Amniotic stem cell (primary cell): ENCODE data around the gene CD19.

ENCODE experiments used
- DNase-seq: peaks from one replicate; lab custom pipeline; 2025; lab: John Stamatoyannopoulos, UW

CD19 gene

GRCh38 chr16:28982418-28982817 lies 50.6 kb downstream of the CD19 start:
- DNase-seq = no peak

GRCh38 chr16:28982949-28983348 lies 51.2 kb downstream of the CD19 start:
- no peak for DNase-seq

DNA sequence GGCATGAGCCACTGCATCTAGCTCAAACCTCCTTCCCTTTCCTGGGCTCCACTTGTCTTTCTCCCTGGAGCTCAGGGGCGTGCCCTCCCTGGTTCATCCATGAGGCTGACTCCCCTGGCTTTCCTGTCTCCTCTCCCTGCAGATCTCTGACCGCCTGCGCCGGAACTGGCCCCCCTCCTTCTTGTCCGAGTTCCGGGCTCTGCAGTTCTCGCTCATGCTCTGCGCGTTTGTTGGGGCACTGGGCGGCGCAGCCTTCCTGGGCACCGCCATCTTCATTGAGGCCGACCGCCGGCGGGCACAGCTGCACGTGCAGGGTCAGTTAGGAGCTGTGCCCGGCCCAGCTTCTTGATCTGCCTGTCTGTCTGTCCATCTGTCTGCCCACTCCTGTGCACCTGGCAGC lies 51.9 kb downstream of the CD19 start:
- no peak for DNase-seq

DNA sequence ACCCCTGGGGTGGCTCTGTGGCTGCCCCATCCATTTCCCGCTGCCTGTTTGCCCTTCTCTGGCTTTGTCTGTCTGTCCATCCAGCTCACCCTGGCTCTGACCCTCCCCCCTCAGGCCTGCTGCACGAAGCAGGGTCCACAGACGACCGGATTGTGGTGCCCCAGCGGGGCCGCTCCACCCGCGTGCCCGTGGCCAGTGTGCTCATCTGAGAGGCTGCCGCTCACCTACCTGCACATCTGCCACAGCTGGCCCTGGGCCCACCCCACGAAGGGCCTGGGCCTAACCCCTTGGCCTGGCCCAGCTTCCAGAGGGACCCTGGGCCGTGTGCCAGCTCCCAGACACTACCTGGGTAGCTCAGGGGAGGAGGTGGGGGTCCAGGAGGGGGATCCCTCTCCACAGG lies 52.3 kb downstream of the CD19 start:
- DNase-seq = no peak

- DNase-seq = no peak
These were observed 52.9 kb downstream of the CD19 start, which contains the start of gene LAT for GRCh38 chr16:28984619-28985135. Gene LAT (plus strand): TSS chr16:28985052. CDS start chr16:28985418, 366 bp downstream.

- no peak for DNase-seq
These were observed 53.7 kb downstream of the CD19 start for GRCh38 chr16:28985211-28986041.

- no peak for DNase-seq
These were observed 54.3 kb downstream of the CD19 start for GRCh38 chr16:28986046-28986445.

- no peak for DNase-seq
These were observed 54.7 kb downstream of the CD19 start for GRCh38 chr16:28986492-28986891.

GRCh38 chr16:28987170-28987853 lies 55.5 kb downstream of the CD19 start:
- no peak for DNase-seq
